Astrocyte (in vitro differentiated cells and primary cell): ENCODE data around the gene LDHD. TPM values are rescaled to one million over a fixed set of nuclear protein-coding genes. Genes with fewer than 3 reads are reported as not detected.

Source experiments
- DNase-seq: peaks from one replicate; pipeline ENCODE4 v3.0.0-alpha.2; 2010; ENCODE audit warnings: low read depth
- FAIRE-seq: peaks from 2 replicates; lab custom pipeline; 2011; peaks lifted over from hg19 to GRCh38; lab: Jason Lieb, UNC
- H2AFZ ChIP-seq: 2 replicates; pipeline ENCODE4 v1.6.0; 2012; ENCODE audit warnings: low read depth, low read length, inconsistent platforms
- H3K27ac ChIP-seq: 2 replicates; pipeline ENCODE4 v1.5.1; 2011; ENCODE audit warnings: low read depth, low read length, inconsistent platforms
- H3K27me3 ChIP-seq: 2 replicates; pipeline ENCODE4 v1.6.0; 2011; ENCODE audit warnings: low read length, inconsistent platforms; ENCODE audit not compliant: insufficient read depth
- H3K36me3 ChIP-seq: 2 replicates; pipeline ENCODE4 v1.5.1; 2011; ENCODE audit warnings: low read length, inconsistent platforms; ENCODE audit not compliant: insufficient read depth
- H3K4me1 ChIP-seq: 2 replicates; pipeline ENCODE4 v1.5.1; 2011; ENCODE audit warnings: low read length, inconsistent platforms; ENCODE audit not compliant: insufficient read depth
- H3K4me2 ChIP-seq: 2 replicates; pipeline ENCODE4 v1.6.0; 2012; ENCODE audit warnings: low read length, inconsistent platforms
- H3K4me3 ChIP-seq: 2 replicates; pipeline ENCODE4 v1.5.1; 2011; ENCODE audit warnings: low read depth, mild to moderate bottlenecking, low read length, inconsistent platforms; ENCODE audit not compliant: insufficient read depth
- H3K79me2 ChIP-seq: 2 replicates; pipeline ENCODE4 v1.6.0; 2012; ENCODE audit warnings: mild to moderate bottlenecking, low read length, inconsistent platforms; ENCODE audit not compliant: insufficient read depth
- H3K9ac ChIP-seq: 2 replicates; pipeline ENCODE4 v1.6.0; 2012; ENCODE audit warnings: mild to moderate bottlenecking, low read length, inconsistent platforms
- H3K9me3 ChIP-seq: 2 replicates; pipeline ENCODE4 v1.5.1; 2012; ENCODE audit warnings: low read depth, mild to moderate bottlenecking, low read length, inconsistent platforms; ENCODE audit not compliant: insufficient read depth
- H4K20me1 ChIP-seq: 2 replicates; pipeline ENCODE4 v1.6.0; 2012; ENCODE audit warnings: low read length, inconsistent platforms; ENCODE audit not compliant: insufficient read depth
- H3K27ac Mint-ChIP-seq: one replicate; pipeline ENCODE4 v1.8.0; 2021; ENCODE audit warnings: mild to moderate bottlenecking, mixed read lengths; ENCODE audit not compliant: unreplicated experiment
- H3K27me3 Mint-ChIP-seq: one replicate; pipeline ENCODE4 v1.8.0; 2021; ENCODE audit warnings: low read depth, mixed read lengths; ENCODE audit not compliant: unreplicated experiment
- H3K36me3 Mint-ChIP-seq: one replicate; pipeline ENCODE4 v1.8.0; 2021; ENCODE audit warnings: low read depth, mixed read lengths; ENCODE audit not compliant: unreplicated experiment
- H3K4me1 Mint-ChIP-seq: one replicate; pipeline ENCODE4 v1.8.0; 2021; ENCODE audit warnings: low read depth, mixed read lengths; ENCODE audit not compliant: unreplicated experiment
- H3K4me3 Mint-ChIP-seq: one replicate; pipeline ENCODE4 v1.8.0; 2021; ENCODE audit warnings: mild to moderate bottlenecking, moderate library complexity, mixed read lengths; ENCODE audit not compliant: unreplicated experiment
- H3K9me3 Mint-ChIP-seq: one replicate; pipeline ENCODE4 v1.8.0; 2021; ENCODE audit warnings: mild to moderate bottlenecking, mixed read lengths; ENCODE audit not compliant: unreplicated experiment
- EZH2 ChIP-seq: IDR thresholded peaks from 2 replicates; pipeline ENCODE4 v1.6.1; 2012; ENCODE audit warnings: mild to moderate bottlenecking, low read length, inconsistent platforms; ENCODE audit not compliant: insufficient read depth
- total RNA-seq: library from RNA; stranded (reverse); gene quantifications from 2 replicates; pipeline ENCODE4 v1.2.1, GENCODE V29; 2021
- TF ChIP-seq, protein P1 (sequence below): IDR thresholded peaks from 2 replicates; pipeline ENCODE4 v1.5.1; 2011; ENCODE audit warnings: low read depth, mild to moderate bottlenecking, inconsistent platforms, low read length, moderate library complexity; ENCODE audit not compliant: insufficient read depth

The LDHD gene
- total RNA-seq, 1 donor from 2014 or later: not detected

DNA sequence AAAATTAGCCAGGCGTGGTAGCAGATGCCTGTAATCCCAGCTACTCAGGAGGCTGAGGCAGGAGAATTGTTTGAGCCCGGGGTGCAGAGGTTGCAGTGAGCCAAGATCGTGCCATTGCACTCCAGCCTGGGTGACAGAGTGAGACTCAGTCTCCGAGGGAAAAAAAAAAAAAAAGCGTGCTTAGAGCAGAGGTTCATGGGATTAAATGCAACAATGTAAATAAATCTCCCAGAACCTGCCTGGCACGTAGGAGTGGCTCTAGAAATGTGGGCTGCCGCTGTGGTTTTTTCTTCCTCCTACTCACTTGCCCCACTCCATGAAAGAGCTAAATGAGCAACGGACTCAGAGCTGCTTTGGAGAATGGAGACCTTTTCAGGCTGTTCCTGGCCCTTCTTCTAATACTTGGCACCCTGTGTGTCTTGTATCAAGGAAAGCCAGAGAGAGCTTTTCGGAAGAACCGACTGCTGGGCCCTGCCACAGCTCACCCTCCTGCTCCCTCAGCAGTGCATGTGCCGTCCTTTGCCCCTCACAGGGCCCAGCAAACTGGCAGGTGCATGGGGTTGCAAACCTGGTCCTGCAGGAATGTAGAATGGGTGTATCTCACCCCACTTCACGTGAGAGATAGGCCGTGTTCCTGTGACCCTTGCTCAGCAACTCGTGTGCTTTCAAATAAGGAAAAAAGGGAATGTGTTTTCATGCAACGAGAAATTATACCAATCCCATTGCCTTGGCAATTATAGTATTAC lies 52.0 kb downstream of the LDHD start:
- peaks cover 2% of the 10 kb centered on the region for H3K36me3 Mint-ChIP-seq
- DNase-seq (peak; percentile 51), FAIRE-seq (no peak)
- no peak overlapping the region for H3K4me2 ChIP-seq
- no peak overlapping the region for H3K4me3 ChIP-seq
- H3K27me3 ChIP-seq: no peaks in the 10 kb centered on the region
- TF ChIP-seq, protein P1, sequence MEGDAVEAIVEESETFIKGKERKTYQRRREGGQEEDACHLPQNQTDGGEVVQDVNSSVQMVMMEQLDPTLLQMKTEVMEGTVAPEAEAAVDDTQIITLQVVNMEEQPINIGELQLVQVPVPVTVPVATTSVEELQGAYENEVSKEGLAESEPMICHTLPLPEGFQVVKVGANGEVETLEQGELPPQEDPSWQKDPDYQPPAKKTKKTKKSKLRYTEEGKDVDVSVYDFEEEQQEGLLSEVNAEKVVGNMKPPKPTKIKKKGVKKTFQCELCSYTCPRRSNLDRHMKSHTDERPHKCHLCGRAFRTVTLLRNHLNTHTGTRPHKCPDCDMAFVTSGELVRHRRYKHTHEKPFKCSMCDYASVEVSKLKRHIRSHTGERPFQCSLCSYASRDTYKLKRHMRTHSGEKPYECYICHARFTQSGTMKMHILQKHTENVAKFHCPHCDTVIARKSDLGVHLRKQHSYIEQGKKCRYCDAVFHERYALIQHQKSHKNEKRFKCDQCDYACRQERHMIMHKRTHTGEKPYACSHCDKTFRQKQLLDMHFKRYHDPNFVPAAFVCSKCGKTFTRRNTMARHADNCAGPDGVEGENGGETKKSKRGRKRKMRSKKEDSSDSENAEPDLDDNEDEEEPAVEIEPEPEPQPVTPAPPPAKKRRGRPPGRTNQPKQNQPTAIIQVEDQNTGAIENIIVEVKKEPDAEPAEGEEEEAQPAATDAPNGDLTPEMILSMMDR: no peak
- no peak for TF ChIP-seq EZH2
- H4K20me1 ChIP-seq: peaks cover 92% of the 10 kb centered on the region
- no peak overlapping the region for H3K4me3 Mint-ChIP-seq
- no peaks in the 10 kb centered on the region for H3K9me3 ChIP-seq
- H3K27ac Mint-ChIP-seq: no peak overlapping the region
- H3K4me1 ChIP-seq: peaks cover 5% of the 10 kb centered on the region
- no peak overlapping the region for H3K9ac ChIP-seq
- no peak overlapping the region for H2AFZ ChIP-seq
- no peaks in the 10 kb centered on the region for H3K9me3 Mint-ChIP-seq
- no peaks in the 10 kb centered on the region for H3K36me3 ChIP-seq
- no peaks in the 10 kb centered on the region for H3K27me3 Mint-ChIP-seq
- peaks cover 2% of the 10 kb centered on the region for H3K4me1 Mint-ChIP-seq
- no peak overlapping the region for H3K27ac ChIP-seq
- peaks cover 75% of the 10 kb centered on the region for H3K79me2 ChIP-seq

DNA sequence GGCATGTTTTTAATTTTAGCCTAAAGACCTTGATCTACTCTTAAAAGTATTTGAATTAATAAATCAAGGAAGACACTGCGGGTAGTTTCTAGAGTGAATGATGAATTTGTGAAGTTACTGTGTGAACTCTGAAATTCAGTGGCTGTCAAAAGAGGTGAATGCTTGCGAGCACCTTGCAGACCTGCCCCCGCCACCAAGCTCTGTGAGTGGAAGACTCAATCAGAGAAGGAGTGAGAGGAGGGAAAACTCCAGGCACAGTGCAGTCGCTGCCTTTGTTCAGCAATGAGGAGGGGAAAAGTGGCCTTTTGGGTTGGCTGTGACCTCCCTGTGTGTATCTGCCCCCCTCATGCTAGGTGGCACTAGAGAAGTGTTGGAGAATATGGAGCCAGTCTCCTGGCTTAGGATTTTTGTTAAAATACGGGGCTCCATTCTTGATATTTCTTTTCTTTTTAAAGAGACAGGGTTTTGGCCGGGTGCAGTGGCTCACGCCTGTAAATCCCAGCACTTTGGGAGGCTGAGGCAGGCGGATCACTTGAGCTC lies 53.0 kb downstream of the LDHD start:
- Mint-ChIP-seq H3K36me3 (peaks cover 3% of the 10 kb centered on the region), H3K4me3 (no peak overlapping the region), H3K27me3 (no peaks in the 10 kb centered on the region), H3K9me3 (no peaks in the 10 kb centered on the region), H3K4me1 (peaks cover 2% of the 10 kb centered on the region), H3K27ac (no peak overlapping the region)
- H3K27ac ChIP-seq: no peak overlapping the region
- H3K9ac ChIP-seq: no peak overlapping the region
- H3K36me3 ChIP-seq: no peaks in the 10 kb centered on the region
- H3K79me2 ChIP-seq: peaks cover 77% of the 10 kb centered on the region
- H3K27me3 ChIP-seq: no peaks in the 10 kb centered on the region
- H2AFZ ChIP-seq: no peak overlapping the region
- no peak overlapping the region for H3K4me2 ChIP-seq
- H3K9me3 ChIP-seq: no peaks in the 10 kb centered on the region
- peaks cover 5% of the 10 kb centered on the region for H3K4me1 ChIP-seq
- no peak for DNase-seq
- H4K20me1 ChIP-seq: peaks cover 92% of the 10 kb centered on the region
- TF ChIP-seq EZH2: no peak
- TF ChIP-seq, protein P1: no peak
- no peak for FAIRE-seq
- no peak overlapping the region for H3K4me3 ChIP-seq

DNA sequence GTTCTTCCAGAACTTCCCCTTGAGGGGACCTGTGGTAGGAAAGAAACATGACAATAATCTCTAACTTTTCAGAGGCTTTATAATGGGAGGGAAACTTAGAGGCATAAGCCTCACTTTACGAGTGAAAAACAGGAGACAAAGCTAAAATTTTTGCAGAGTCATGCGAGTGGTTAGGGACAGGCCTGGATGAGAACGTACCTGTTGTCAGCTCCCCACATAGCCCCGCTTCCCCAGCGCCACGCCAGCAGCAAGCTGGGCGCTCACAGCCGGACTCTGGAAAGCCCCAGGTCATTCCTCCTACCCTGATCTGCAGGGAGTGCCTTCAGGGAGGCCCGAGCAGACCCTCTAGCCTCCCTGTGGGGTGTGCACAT lies 53.6 kb downstream of the LDHD start:
- Histone ChIP-seq H3K36me3 (no peaks in the 10 kb centered on the region), H3K9me3 (no peaks in the 10 kb centered on the region), H3K4me2 (no peak overlapping the region), H2AFZ (no peak overlapping the region), H3K27me3 (no peaks in the 10 kb centered on the region), H3K4me1 (peaks cover 5% of the 10 kb centered on the region), H3K9ac (no peak overlapping the region), H3K79me2 (peaks cover 78% of the 10 kb centered on the region), H3K27ac (no peak overlapping the region), H4K20me1 (peaks cover 92% of the 10 kb centered on the region), H3K4me3 (no peak overlapping the region)
- TF ChIP-seq, protein P1: no peak
- no peak for TF ChIP-seq EZH2
- Mint-ChIP-seq H3K4me1 (peaks cover 2% of the 10 kb centered on the region), H3K36me3 (peaks cover 6% of the 10 kb centered on the region), H3K4me3 (no peak overlapping the region), H3K9me3 (no peaks in the 10 kb centered on the region), H3K27ac (no peak overlapping the region), H3K27me3 (no peaks in the 10 kb centered on the region)
- FAIRE-seq (no peak), DNase-seq (no peak)
